Measurements from ENCODE around the gene ERC1.

The ERC1 gene

DNA sequence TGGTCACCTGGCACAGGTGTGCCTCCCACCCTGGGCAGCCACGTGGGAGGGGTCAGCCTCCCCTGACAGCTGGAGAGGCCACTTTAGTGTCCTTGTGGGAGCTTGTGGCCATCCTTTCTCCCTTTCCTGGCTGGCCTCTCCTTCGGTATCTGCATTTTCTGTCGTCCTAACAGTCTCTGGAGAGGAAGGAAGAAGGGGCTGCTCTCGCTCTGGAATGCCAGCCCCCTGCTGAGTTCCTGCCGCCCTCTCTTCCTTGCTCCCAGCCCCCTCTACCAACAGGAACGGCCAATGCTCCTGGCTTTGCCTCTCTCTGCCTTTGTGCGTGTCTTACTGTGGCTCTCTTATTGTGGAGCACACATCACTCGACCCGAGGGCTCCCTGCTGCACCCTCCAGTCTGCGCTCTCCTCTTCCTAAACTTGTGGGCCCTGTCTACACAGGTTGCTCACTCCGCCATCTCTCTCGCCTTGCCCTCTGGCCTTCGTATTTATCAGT, 532.6 kb downstream of the ERC1 start:
- TF ChIP-seq GABPA (IDR thresholded peaks at IDR 0.05; ENCODE audit: low read depth) (no peak), SPI1 (IDR thresholded peaks at IDR 0.05; ENCODE audit: borderline replicate concordance, low read depth) (no peak), POLR2AphosphoS5 (IDR thresholded peaks at IDR 0.05; ENCODE audit: low read depth) (no peak)
- TF ChIP-seq, protein P1, sequence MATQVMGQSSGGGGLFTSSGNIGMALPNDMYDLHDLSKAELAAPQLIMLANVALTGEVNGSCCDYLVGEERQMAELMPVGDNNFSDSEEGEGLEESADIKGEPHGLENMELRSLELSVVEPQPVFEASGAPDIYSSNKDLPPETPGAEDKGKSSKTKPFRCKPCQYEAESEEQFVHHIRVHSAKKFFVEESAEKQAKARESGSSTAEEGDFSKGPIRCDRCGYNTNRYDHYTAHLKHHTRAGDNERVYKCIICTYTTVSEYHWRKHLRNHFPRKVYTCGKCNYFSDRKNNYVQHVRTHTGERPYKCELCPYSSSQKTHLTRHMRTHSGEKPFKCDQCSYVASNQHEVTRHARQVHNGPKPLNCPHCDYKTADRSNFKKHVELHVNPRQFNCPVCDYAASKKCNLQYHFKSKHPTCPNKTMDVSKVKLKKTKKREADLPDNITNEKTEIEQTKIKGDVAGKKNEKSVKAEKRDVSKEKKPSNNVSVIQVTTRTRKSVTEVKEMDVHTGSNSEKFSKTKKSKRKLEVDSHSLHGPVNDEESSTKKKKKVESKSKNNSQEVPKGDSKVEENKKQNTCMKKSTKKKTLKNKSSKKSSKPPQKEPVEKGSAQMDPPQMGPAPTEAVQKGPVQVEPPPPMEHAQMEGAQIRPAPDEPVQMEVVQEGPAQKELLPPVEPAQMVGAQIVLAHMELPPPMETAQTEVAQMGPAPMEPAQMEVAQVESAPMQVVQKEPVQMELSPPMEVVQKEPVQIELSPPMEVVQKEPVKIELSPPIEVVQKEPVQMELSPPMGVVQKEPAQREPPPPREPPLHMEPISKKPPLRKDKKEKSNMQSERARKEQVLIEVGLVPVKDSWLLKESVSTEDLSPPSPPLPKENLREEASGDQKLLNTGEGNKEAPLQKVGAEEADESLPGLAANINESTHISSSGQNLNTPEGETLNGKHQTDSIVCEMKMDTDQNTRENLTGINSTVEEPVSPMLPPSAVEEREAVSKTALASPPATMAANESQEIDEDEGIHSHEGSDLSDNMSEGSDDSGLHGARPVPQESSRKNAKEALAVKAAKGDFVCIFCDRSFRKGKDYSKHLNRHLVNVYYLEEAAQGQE (IDR thresholded peaks at IDR 0.05; ENCODE audit: insufficient replicate concordance, low read depth), result no peak
- TF ChIP-seq, protein P2, sequence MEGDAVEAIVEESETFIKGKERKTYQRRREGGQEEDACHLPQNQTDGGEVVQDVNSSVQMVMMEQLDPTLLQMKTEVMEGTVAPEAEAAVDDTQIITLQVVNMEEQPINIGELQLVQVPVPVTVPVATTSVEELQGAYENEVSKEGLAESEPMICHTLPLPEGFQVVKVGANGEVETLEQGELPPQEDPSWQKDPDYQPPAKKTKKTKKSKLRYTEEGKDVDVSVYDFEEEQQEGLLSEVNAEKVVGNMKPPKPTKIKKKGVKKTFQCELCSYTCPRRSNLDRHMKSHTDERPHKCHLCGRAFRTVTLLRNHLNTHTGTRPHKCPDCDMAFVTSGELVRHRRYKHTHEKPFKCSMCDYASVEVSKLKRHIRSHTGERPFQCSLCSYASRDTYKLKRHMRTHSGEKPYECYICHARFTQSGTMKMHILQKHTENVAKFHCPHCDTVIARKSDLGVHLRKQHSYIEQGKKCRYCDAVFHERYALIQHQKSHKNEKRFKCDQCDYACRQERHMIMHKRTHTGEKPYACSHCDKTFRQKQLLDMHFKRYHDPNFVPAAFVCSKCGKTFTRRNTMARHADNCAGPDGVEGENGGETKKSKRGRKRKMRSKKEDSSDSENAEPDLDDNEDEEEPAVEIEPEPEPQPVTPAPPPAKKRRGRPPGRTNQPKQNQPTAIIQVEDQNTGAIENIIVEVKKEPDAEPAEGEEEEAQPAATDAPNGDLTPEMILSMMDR (IDR thresholded peaks at IDR 0.05; ENCODE audit: insufficient read depth, low read length), result no peak
- Histone ChIP-seq H3K27me3 (ENCODE audit: insufficient read depth, poor library complexity, severe bottlenecking) (peaks cover 19% of the 10 kb centered on the region), H3K4me3 (replicated peaks; ENCODE audit: insufficient read depth, low read length) (no peak overlapping the region), H3K27ac (replicated peaks) (no peak overlapping the region)
- DNase-seq (ENCODE audit: low read depth in 1 of 2, low spot score in 1 of 2), result no peak

DNA sequence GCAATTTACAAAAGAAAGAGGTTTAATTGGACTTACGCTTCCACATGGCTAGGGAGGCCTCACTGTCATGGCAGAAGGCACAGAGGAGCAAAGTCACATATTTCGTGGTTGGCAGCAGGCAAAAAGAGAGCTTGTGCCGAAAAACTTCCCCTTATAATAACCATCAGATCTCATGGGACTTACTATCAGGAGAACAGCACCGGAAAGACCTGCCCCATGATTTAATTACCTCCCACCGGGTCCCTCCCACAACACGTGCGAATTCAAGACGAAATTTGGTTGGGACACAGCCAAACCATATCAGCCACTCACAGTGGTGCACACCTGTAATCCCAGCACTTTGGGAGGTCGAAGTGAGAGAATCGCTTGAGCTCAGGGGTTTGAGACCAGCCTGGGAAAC, 534.8 kb downstream of the ERC1 start:
- peaks cover 32% of the 10 kb centered on the region for H3K27me3 ChIP-seq (ENCODE audit: insufficient read depth, poor library complexity, severe bottlenecking)
- DNase-seq (ENCODE audit: low read depth in 1 of 2, low spot score in 1 of 2), result no peak

DNA sequence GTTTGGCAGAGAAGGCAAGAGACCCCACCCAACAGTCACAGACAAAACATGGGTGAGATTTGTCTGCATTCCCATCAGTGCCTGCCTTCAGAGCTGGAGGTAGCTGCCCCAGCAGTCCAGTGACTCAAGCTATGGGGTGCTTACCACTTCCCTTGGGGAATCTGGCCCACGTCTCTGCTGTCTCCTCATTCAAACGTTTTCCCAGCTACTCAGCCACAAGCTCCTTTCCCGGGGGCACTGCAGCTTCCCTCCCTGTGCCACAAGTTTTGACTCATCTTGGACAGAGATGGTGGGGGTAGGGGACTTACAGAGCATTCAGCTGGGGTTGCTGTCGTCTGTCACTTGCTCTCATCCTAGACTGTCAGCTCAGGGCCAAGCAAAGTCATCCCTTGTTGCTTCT, 536.8 kb downstream of the ERC1 start:
- H3K27ac ChIP-seq (replicated peaks), result no peak overlapping the region
- DNase-seq (ENCODE audit: low read depth in 1 of 2, low spot score in 1 of 2), result no peak
- H3K27me3 ChIP-seq (ENCODE audit: insufficient read depth, poor library complexity, severe bottlenecking), result peaks cover 50% of the 10 kb centered on the region
- no peak overlapping the region for H3K4me3 ChIP-seq (replicated peaks; ENCODE audit: insufficient read depth, low read length)
- TF ChIP-seq POLR2AphosphoS5 (IDR thresholded peaks at IDR 0.05; ENCODE audit: low read depth) (no peak), GABPA (IDR thresholded peaks at IDR 0.05; ENCODE audit: low read depth) (no peak), SPI1 (IDR thresholded peaks at IDR 0.05; ENCODE audit: borderline replicate concordance, low read depth) (no peak)
- TF ChIP-seq, protein P2 (IDR thresholded peaks at IDR 0.05; ENCODE audit: insufficient read depth, low read length), result no peak
- TF ChIP-seq, protein P1 (IDR thresholded peaks at IDR 0.05; ENCODE audit: insufficient replicate concordance, low read depth), result no peak

More for the DNA sequence above, 534.8 kb downstream of the ERC1 start:
- TF ChIP-seq GABPA (IDR thresholded peaks at IDR 0.05; ENCODE audit: low read depth) (no peak), SPI1 (IDR thresholded peaks at IDR 0.05; ENCODE audit: borderline replicate concordance, low read depth) (no peak), POLR2AphosphoS5 (IDR thresholded peaks at IDR 0.05; ENCODE audit: low read depth) (no peak)
- TF ChIP-seq, protein P1 (IDR thresholded peaks at IDR 0.05; ENCODE audit: insufficient replicate concordance, low read depth), result no peak
- TF ChIP-seq, protein P2 (IDR thresholded peaks at IDR 0.05; ENCODE audit: insufficient read depth, low read length), result no peak
- Histone ChIP-seq H3K4me3 (replicated peaks; ENCODE audit: insufficient read depth, low read length) (no peak overlapping the region), H3K27ac (replicated peaks) (no peak overlapping the region)
